Measurements from ENCODE around the gene OPA3.

OPA3 gene

DNA sequence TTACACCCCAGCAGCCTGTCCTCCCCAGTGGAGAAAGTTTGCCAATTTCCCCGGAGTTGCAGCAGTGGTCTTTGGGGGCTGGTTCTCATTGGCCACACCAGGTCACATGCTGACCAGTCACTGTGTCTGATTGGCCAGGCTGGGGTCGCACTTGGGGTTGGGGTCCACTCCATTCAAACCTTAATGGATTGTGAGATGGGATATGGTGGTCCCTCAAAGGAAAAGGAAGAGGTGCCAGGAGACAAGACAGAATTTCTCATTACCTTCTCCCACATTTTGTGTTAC, 82.9 kb downstream of the OPA3 start:
- Mint-ChIP-seq H3K4me3 (no peak overlapping the region), H3K4me1 (ENCODE audit: low read depth) (peaks cover 43% of the 10 kb centered on the region), H3K27me3 (peaks cover 9% of the 10 kb centered on the region), H3K36me3 (ENCODE audit: low read depth) (no peaks in the 10 kb centered on the region), H3K27ac (no peak overlapping the region), H3K9me3 (no peaks in the 10 kb centered on the region)
- no peak for DNase-seq

- H3K36me3 Mint-ChIP-seq (ENCODE audit: low read depth), result no peaks in the 10 kb centered on the region
- H3K4me1 Mint-ChIP-seq (ENCODE audit: low read depth), result peaks cover 41% of the 10 kb centered on the region
- DNase-seq, result no peak
- no peak overlapping the region for H3K27ac Mint-ChIP-seq
- H3K9me3 Mint-ChIP-seq, result no peaks in the 10 kb centered on the region
- peaks cover 10% of the 10 kb centered on the region for H3K27me3 Mint-ChIP-seq
- no peak overlapping the region for H3K4me3 Mint-ChIP-seq
These were observed 83.5 kb downstream of the OPA3 start for GRCh38 chr19:45500918-45501729.

GRCh38 chr19:45499196-45500180, 85.1 kb downstream of the OPA3 start:
- peak; percentile 83 for DNase-seq
- H3K4me1 Mint-ChIP-seq (ENCODE audit: low read depth), result peaks cover 39% of the 10 kb centered on the region
- peak overlapping the region; percentile 27 for H3K4me3 Mint-ChIP-seq
- H3K36me3 Mint-ChIP-seq (ENCODE audit: low read depth), result no peaks in the 10 kb centered on the region
- H3K9me3 Mint-ChIP-seq, result no peaks in the 10 kb centered on the region
- no peak overlapping the region for H3K27ac Mint-ChIP-seq
- H3K27me3 Mint-ChIP-seq, result peaks cover 24% of the 10 kb centered on the region

GRCh38 chr19:45498411-45499195, 86.0 kb downstream of the OPA3 start, which contains the start of gene PPM1N:
TSS of gene PPM1N (plus strand) at chr19:45498443. CDS start at chr19:45498473, 30 bp downstream.
- DNase-seq, result peak; percentile 82
- H3K36me3 Mint-ChIP-seq (ENCODE audit: low read depth), result no peaks in the 10 kb centered on the region
- peak within 1 kb of the TSS; percentile 62 for H3K27ac Mint-ChIP-seq
- peak within 1 kb of the TSS; percentile 69 for H3K4me3 Mint-ChIP-seq
- H3K27me3 Mint-ChIP-seq, result peaks cover 24% of the 10 kb centered on the region
- H3K9me3 Mint-ChIP-seq, result no peaks in the 10 kb centered on the region
- peaks cover 41% of the 10 kb centered on the region for H3K4me1 Mint-ChIP-seq (ENCODE audit: low read depth)

- DNase-seq, result no peak
- H3K4me3 Mint-ChIP-seq, result peak overlapping the region; percentile 58
- H3K9me3 Mint-ChIP-seq, result no peaks in the 10 kb centered on the region
- H3K4me1 Mint-ChIP-seq (ENCODE audit: low read depth), result peaks cover 48% of the 10 kb centered on the region
- peaks cover 31% of the 10 kb centered on the region for H3K27me3 Mint-ChIP-seq
- no peaks in the 10 kb centered on the region for H3K36me3 Mint-ChIP-seq (ENCODE audit: low read depth)
- no peak overlapping the region for H3K27ac Mint-ChIP-seq
These were observed 86.8 kb downstream of the OPA3 start for GRCh38 chr19:45497791-45498190.

GRCh38 chr19:45496349-45496953, 88.2 kb downstream of the OPA3 start:
- Mint-ChIP-seq H3K4me3 (peak overlapping the region; percentile 69), H3K36me3 (ENCODE audit: low read depth) (no peaks in the 10 kb centered on the region), H3K9me3 (no peaks in the 10 kb centered on the region), H3K27ac (no peak overlapping the region), H3K27me3 (peaks cover 41% of the 10 kb centered on the region), H3K4me1 (ENCODE audit: low read depth) (peaks cover 45% of the 10 kb centered on the region)
- peak; percentile 70 for DNase-seq

- peak overlapping the region; percentile 69 for H3K4me3 Mint-ChIP-seq
- H3K27ac Mint-ChIP-seq, result no peak overlapping the region
- no peaks in the 10 kb centered on the region for H3K9me3 Mint-ChIP-seq
- DNase-seq, result no peak
- H3K36me3 Mint-ChIP-seq (ENCODE audit: low read depth), result no peaks in the 10 kb centered on the region
- peaks cover 41% of the 10 kb centered on the region for H3K27me3 Mint-ChIP-seq
- peaks cover 41% of the 10 kb centered on the region for H3K4me1 Mint-ChIP-seq (ENCODE audit: low read depth)
These were observed 89.4 kb downstream of the OPA3 start for GRCh38 chr19:45495178-45495577.

GRCh38 chr19:45494261-45494916, 90.2 kb downstream of the OPA3 start:
- no peak overlapping the region for H3K27ac Mint-ChIP-seq
- H3K36me3 Mint-ChIP-seq (ENCODE audit: low read depth), result no peaks in the 10 kb centered on the region
- no peak overlapping the region for H3K4me3 Mint-ChIP-seq
- H3K27me3 Mint-ChIP-seq, result peaks cover 41% of the 10 kb centered on the region
- H3K9me3 Mint-ChIP-seq, result no peaks in the 10 kb centered on the region
- DNase-seq, result no peak
- peaks cover 37% of the 10 kb centered on the region for H3K4me1 Mint-ChIP-seq (ENCODE audit: low read depth)

GRCh38 chr19:45492627-45493470, 91.8 kb downstream of the OPA3 start:
- H3K27ac Mint-ChIP-seq, result no peak overlapping the region
- no peaks in the 10 kb centered on the region for H3K9me3 Mint-ChIP-seq
- H3K4me3 Mint-ChIP-seq, result peak overlapping the region; percentile 60
- H3K36me3 Mint-ChIP-seq (ENCODE audit: low read depth), result no peaks in the 10 kb centered on the region
- DNase-seq, result no peak
- H3K27me3 Mint-ChIP-seq, result peaks cover 40% of the 10 kb centered on the region
- peaks cover 28% of the 10 kb centered on the region for H3K4me1 Mint-ChIP-seq (ENCODE audit: low read depth)

DNA sequence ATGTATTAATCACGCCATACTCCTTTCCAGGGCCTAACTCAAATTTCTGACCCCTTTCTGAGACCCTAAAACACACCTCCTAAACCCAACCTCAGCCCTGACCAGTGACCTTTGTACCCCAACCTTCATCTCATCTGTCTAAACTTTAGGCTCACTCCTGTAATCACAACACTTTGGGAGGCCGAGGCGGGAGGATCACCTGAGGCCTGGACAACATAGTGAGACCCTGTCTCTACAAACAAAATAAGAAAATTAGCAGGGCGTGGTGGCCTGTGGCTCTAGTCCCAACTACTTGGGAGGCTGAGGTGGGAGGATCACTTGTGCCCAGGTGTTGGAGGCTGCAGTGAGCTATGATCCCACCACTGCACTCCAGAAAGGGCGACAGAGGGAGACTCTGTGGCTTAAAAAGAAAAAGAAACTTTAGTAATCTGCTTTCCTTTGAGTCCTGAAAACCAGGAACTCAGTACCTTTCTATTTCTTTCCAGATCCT, 92.4 kb downstream of the OPA3 start:
- Mint-ChIP-seq H3K27me3 (peaks cover 38% of the 10 kb centered on the region), H3K27ac (no peak overlapping the region), H3K4me3 (no peak overlapping the region), H3K9me3 (no peaks in the 10 kb centered on the region), H3K4me1 (ENCODE audit: low read depth) (peaks cover 23% of the 10 kb centered on the region), H3K36me3 (ENCODE audit: low read depth) (no peaks in the 10 kb centered on the region)
- DNase-seq, result no peak

DNA sequence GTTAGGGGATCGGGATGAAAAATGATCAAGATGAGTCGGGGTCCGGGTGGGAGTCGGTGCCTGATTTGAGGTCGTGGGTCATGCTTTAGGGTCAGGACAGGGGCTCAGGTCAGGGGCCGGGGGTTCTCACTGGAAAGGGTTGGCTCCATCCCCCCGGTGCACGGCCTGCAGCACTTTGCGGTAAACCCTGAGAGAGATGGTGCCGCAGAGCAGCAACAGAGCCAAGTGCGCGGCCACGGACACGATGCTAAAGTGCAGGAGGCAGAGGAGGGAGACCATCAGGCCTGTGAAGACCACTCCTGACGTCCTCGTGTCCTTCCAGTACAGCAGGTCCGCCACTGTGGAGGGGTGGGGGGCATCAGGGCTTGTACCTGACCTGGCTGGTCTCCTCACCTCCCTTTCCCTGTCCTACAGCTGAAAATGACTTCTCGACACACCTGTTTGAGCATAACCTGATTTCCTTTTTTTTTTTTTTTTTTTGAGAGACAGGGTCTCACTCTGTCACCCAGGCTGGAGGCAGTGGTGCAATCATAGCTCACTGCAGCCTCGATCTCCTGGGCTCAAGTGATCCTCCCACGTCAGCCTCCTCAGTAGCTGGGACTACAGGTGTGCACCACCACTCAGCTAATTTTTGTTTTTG, 95.3 kb downstream of the OPA3 start:
- no peak overlapping the region for H3K27ac Mint-ChIP-seq
- DNase-seq, result no peak
- no peaks in the 10 kb centered on the region for H3K9me3 Mint-ChIP-seq
- H3K4me3 Mint-ChIP-seq, result no peak overlapping the region
- H3K36me3 Mint-ChIP-seq (ENCODE audit: low read depth), result no peaks in the 10 kb centered on the region
- peaks cover 19% of the 10 kb centered on the region for H3K4me1 Mint-ChIP-seq (ENCODE audit: low read depth)
- H3K27me3 Mint-ChIP-seq, result peaks cover 22% of the 10 kb centered on the region

- H3K27me3 Mint-ChIP-seq, result peaks cover 22% of the 10 kb centered on the region
- no peak for DNase-seq
- peaks cover 20% of the 10 kb centered on the region for H3K4me1 Mint-ChIP-seq (ENCODE audit: low read depth)
- no peak overlapping the region for H3K4me3 Mint-ChIP-seq
- H3K36me3 Mint-ChIP-seq (ENCODE audit: low read depth), result no peaks in the 10 kb centered on the region
- no peaks in the 10 kb centered on the region for H3K9me3 Mint-ChIP-seq
- no peak overlapping the region for H3K27ac Mint-ChIP-seq
These were observed 95.9 kb downstream of the OPA3 start for GRCh38 chr19:45488708-45489107.
